Measurements from ENCODE around the gene ACOXL. TPM values are rescaled to one million over a fixed set of nuclear protein-coding genes. Genes with fewer than 3 reads are reported as not detected.

Gene ACOXL
- total RNA-seq, 4 donors from 2014 or later: 0.55 to 5.2 (median 1.1) TPM; not detected in 1

DNA sequence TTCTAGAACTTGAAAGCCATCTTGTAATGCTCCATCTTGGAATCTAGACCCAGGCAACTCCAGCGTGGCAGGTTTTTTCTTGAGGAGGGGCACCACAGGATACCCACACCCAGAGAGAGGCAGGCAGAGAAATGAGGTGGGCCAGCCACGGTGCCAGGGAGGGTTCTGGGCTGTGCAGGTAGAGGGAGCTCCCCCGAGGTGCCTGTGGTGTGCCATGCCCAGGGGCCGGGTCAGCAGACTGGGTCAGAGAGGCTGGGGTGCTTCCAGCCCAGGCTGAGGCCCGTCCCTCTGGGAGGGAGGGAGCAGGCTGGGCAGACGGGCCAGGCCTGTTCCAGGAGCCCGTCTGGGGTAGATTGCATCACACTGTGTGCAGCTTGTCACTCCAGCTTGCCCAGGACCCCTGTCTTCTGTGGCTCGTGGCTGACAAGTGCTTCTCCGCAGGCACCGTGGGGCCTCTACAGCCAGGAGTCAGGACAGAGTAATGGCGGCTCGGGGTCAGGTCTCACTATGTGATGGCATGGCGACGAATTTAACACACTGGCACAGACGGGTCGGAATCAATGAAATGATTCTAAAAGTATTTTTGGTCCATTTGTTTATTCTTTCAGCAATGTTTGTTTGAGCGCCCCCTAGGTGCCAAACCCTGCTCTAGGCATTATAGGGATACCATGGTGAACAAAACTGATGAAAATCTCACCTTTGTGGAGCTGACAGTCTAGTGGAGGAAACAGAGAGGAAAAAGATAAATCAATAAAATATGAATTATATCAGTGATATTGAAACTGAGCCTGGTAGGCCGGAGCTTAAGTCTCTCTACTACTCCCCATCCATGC is 144.0 kb downstream of the ACOXL start:
- Histone ChIP-seq H3K27ac (no peak overlapping the region), H3K9me3 (no peaks in the 10 kb centered on the region), H3K36me3 (no peaks in the 10 kb centered on the region), H3K4me3 (no peak overlapping the region), H3K4me1 (no peaks in the 10 kb centered on the region), H3K27me3 (no peaks in the 10 kb centered on the region)
- TF ChIP-seq POLR2A (IDR thresholded peaks at IDR 0.05) (no peak), POLR2AphosphoS5 (IDR thresholded peaks at IDR 0.05) (no peak), EP300 (IDR thresholded peaks at IDR 0.05; ENCODE audit: low read depth) (no peak)
- TF ChIP-seq, protein P1, sequence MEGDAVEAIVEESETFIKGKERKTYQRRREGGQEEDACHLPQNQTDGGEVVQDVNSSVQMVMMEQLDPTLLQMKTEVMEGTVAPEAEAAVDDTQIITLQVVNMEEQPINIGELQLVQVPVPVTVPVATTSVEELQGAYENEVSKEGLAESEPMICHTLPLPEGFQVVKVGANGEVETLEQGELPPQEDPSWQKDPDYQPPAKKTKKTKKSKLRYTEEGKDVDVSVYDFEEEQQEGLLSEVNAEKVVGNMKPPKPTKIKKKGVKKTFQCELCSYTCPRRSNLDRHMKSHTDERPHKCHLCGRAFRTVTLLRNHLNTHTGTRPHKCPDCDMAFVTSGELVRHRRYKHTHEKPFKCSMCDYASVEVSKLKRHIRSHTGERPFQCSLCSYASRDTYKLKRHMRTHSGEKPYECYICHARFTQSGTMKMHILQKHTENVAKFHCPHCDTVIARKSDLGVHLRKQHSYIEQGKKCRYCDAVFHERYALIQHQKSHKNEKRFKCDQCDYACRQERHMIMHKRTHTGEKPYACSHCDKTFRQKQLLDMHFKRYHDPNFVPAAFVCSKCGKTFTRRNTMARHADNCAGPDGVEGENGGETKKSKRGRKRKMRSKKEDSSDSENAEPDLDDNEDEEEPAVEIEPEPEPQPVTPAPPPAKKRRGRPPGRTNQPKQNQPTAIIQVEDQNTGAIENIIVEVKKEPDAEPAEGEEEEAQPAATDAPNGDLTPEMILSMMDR (IDR thresholded peaks at IDR 0.05): no peak
- in situ Hi-C loops (cut with MboI; ENCODE audit: low pct_ligation_motif_present in 1 of 4, low pct_unique_long_range_greater_than_20kb in 1 of 4, low sequenced_read_pairs in 3 of 4): no loop called here
- intact Hi-C loops (cut with DNase I; ENCODE audit: low total_unique reads): no loop called here
- WGBS, 2 donors (ENCODE audit: low coverage in 1 of 2): 90 to 93% methylated on average over 7 to 18 of the region's 18 CpGs
- DNase-seq: no peak

DNA sequence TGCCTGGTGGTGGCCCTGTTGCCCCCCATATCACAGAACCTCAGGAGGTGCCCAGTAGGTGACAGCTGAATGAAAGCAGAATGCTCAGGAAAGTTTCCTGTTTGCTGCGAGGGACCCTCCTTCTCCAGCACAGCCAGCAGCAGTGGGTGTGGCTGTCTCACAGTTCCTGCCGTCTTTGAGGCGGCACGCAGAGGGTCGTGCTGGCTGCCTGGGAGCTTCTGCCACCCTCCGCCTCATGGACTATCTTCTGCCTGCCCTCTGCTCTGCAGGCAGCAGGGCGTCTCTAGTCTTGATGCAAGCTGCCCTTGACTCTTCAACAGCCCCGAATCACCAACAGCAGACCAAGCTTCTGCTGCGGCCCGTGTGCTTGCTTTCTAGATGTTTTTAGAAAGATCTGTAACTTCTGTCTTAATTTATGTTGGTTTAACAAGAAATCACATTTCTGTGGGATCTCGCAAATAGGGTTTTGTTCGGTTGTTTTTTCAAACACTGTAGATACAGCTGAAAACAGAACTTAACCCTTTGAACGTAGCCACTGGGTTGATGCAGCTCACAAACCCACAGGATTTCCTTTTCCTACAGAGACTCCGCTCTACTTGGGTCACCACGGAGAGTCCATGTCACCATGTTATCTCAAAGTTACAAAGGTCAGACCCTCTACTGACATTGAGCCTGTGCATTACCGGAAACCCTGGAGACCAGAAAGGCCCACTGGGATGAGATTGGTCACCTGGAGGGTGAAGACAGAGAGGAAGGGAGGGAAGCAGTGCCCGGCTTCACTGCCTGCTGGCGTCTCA is 144.9 kb downstream of the ACOXL start:
- in situ Hi-C loops (cut with MboI; ENCODE audit: low pct_ligation_motif_present in 1 of 4, low pct_unique_long_range_greater_than_20kb in 1 of 4, low sequenced_read_pairs in 3 of 4) (no loop called here), intact Hi-C loops (cut with DNase I; ENCODE audit: low total_unique reads) (no loop called here)
- Histone ChIP-seq H3K4me1 (no peaks in the 10 kb centered on the region), H3K27ac (no peak overlapping the region), H3K9me3 (no peaks in the 10 kb centered on the region), H3K36me3 (no peaks in the 10 kb centered on the region), H3K4me3 (no peak overlapping the region), H3K27me3 (no peaks in the 10 kb centered on the region)
- no peak for DNase-seq
- WGBS, 2 donors (ENCODE audit: low coverage in 1 of 2): 71% methylated on average over 18 of the region's 18 CpGs; no CpG with 5 or more reads in 1 of the 2 donors
- no peak for TF ChIP-seq EP300 (IDR thresholded peaks at IDR 0.05; ENCODE audit: low read depth)
- no peak for TF ChIP-seq POLR2A (IDR thresholded peaks at IDR 0.05)
- TF ChIP-seq, protein P1 (IDR thresholded peaks at IDR 0.05): no peak
- no peak for TF ChIP-seq POLR2AphosphoS5 (IDR thresholded peaks at IDR 0.05)

DNA sequence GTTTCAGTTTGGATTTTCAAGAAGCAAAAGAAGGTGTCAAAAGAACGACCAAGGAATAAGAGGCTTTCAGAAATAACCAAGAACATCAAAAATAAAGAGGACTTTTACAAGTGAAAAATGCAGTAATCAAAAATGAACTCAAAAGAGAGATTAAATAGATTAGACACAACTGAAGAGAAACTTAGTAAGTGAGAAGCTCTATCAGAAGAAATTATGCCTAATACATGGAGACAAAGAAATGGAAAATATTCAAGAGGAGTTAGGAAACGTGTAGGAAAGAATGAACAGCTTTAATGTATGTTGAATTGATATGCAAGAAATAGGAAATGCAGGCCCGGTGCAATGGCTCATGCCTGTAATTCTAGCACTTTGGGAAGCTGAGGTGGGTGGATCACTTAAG is 145.8 kb downstream of the ACOXL start:
- intact Hi-C loops (cut with DNase I; ENCODE audit: low total_unique reads) (no loop called here), in situ Hi-C loops (cut with MboI; ENCODE audit: low pct_ligation_motif_present in 1 of 4, low pct_unique_long_range_greater_than_20kb in 1 of 4, low sequenced_read_pairs in 3 of 4) (no loop called here)
- no peak overlapping the region for H3K27ac ChIP-seq
- TF ChIP-seq EP300 (IDR thresholded peaks at IDR 0.05; ENCODE audit: low read depth) (no peak), POLR2A (IDR thresholded peaks at IDR 0.05) (no peak), POLR2AphosphoS5 (IDR thresholded peaks at IDR 0.05) (no peak)
- TF ChIP-seq, protein P1 (IDR thresholded peaks at IDR 0.05): no peak
- H3K4me1 ChIP-seq: no peaks in the 10 kb centered on the region
- H3K9me3 ChIP-seq: no peaks in the 10 kb centered on the region
- no peaks in the 10 kb centered on the region for H3K27me3 ChIP-seq
- H3K4me3 ChIP-seq: no peak overlapping the region
- 84 to 90% methylated on average over 3 of the region's 3 CpGs for WGBS, 2 donors (ENCODE audit: low coverage in 1 of 2)
- no peak for DNase-seq
- H3K36me3 ChIP-seq: no peaks in the 10 kb centered on the region

DNA sequence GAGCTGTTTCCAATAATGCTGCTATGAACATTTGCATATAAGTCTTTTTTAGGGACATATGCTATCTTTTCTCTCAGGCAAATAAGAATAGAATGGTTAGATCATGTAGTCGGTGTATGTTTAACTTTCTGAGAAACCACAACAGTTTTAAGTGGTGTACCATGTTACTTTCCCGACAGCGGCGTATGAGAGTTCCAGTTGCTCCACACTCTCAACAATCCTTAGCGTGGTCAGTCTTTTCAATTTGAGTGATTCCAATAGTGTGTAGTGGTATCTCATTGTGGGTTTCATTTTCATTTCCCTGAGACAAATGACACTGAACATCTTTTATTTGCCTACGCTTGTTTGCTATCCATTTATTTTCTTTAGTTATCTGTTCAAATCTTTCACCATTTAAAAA is 149.5 kb downstream of the ACOXL start:
- no peak overlapping the region for H3K27ac ChIP-seq
- no peaks in the 10 kb centered on the region for H3K36me3 ChIP-seq
- DNase-seq: no peak
- H3K27me3 ChIP-seq: no peaks in the 10 kb centered on the region
- H3K9me3 ChIP-seq: no peaks in the 10 kb centered on the region
- no peak overlapping the region for H3K4me3 ChIP-seq
- TF ChIP-seq POLR2AphosphoS5 (IDR thresholded peaks at IDR 0.05): no peak
- intact Hi-C loops (cut with DNase I; ENCODE audit: low total_unique reads) (no loop called here), in situ Hi-C loops (cut with MboI; ENCODE audit: low pct_ligation_motif_present in 1 of 4, low pct_unique_long_range_greater_than_20kb in 1 of 4, low sequenced_read_pairs in 3 of 4) (no loop called here)
- 80 to 97% methylated on average over 6 of the region's 6 CpGs for WGBS, 2 donors (ENCODE audit: low coverage in 1 of 2)
- H3K4me1 ChIP-seq: no peaks in the 10 kb centered on the region

Measured in transverse colon (tissue), 4 donors.